Mammary epithelial cell (primary cell): Measurements from ENCODE around the gene RIOK2.

Source experiments
- EZH2 ChIP-seq: IDR thresholded peaks from 2 replicates; pipeline ENCODE4 v1.6.1; 2012; ENCODE audit warnings: low read length, inconsistent platforms, borderline replicate concordance
- TF ChIP-seq, protein P1 (sequence below), 2 donors: IDR thresholded peaks in 1 of 2; conservative IDR thresholded peaks in 1 of 2; 2 replicates each; pipeline ENCODE4 v1.5.1; 2011 to 2012; ENCODE audit warnings: inconsistent platforms in 2 of 2, low read length in 2 of 2, mild to moderate bottlenecking in 2 of 2, control low read depth in 1 of 2, low read depth in 1 of 2; ENCODE audit not compliant: insufficient read depth in 1 of 2; ENCODE audit errors: extremely low read depth in 1 of 2

DNA sequence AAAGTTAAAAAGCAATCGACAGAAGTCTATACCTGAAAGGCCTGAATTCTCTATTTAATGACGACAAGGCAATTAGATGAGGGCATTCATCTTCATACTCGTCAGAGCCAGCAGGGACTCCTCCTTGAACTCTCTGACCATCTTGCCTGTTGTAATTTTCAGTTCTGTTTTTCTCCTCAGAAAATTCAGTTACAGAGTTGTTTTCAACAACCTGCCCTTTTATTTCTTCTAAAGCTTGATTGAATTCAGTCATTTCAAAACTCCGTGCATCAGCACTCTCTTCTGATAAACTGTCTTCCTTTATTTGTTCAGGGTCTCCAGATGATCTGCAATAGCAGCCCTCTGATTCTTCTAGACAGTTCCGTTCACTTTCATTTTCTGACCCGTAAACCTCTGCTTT, 15.6 kb downstream of the RIOK2 start:
- TF ChIP-seq, protein P1, sequence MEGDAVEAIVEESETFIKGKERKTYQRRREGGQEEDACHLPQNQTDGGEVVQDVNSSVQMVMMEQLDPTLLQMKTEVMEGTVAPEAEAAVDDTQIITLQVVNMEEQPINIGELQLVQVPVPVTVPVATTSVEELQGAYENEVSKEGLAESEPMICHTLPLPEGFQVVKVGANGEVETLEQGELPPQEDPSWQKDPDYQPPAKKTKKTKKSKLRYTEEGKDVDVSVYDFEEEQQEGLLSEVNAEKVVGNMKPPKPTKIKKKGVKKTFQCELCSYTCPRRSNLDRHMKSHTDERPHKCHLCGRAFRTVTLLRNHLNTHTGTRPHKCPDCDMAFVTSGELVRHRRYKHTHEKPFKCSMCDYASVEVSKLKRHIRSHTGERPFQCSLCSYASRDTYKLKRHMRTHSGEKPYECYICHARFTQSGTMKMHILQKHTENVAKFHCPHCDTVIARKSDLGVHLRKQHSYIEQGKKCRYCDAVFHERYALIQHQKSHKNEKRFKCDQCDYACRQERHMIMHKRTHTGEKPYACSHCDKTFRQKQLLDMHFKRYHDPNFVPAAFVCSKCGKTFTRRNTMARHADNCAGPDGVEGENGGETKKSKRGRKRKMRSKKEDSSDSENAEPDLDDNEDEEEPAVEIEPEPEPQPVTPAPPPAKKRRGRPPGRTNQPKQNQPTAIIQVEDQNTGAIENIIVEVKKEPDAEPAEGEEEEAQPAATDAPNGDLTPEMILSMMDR (conservative IDR thresholded peaks at IDR 0.05 in 1 of 2, IDR thresholded peaks at IDR 0.05 in 1 of 2; ENCODE audit: extremely low read depth in 1 of 2, insufficient read depth in 1 of 2, low read depth in 1 of 2, low read length in 2 of 2) = no peak
- TF ChIP-seq EZH2 = no peak
